Retina (tissue), 1 donor: ENCODE measurements around the gene TMEM101.
"Not testable (repeated sequence)": the region's sequence is repeated elsewhere in the genome, so short reads cannot be mapped to it uniquely, and the experiment has no call there.

Experiments used
- DNase-seq: peaks from one replicate; pipeline ENCODE4 v3.0.0-alpha.2; 2016

TMEM101 gene

GRCh38 chr17:44000141-44000860 is 14.5 kb downstream of the TMEM101 start:
- no peak for DNase-seq

- DNase-seq: no peak
Observed at GRCh38 chr17:43999024-43999423, 15.7 kb downstream of the TMEM101 start.

- no peak for DNase-seq
Observed at GRCh38 chr17:43998552-43998951, 16.2 kb downstream of the TMEM101 start.

GRCh38 chr17:43997180-43997579 is 17.6 kb downstream of the TMEM101 start:
- DNase-seq: not testable (repeated sequence)

GRCh38 chr17:43995150-43995471 is 19.7 kb downstream of the TMEM101 start:
- DNase-seq: no peak

GRCh38 chr17:43994272-43995149 is 20.3 kb downstream of the TMEM101 start:
- DNase-seq: peak; percentile 85

- DNase-seq: no peak
Observed at GRCh38 chr17:43992641-43993040, 22.1 kb downstream of the TMEM101 start.

GRCh38 chr17:43988301-43988700 is 26.5 kb downstream of the TMEM101 start:
- no peak for DNase-seq

- DNase-seq: no peak
Observed at GRCh38 chr17:43987131-43988021, 27.4 kb downstream of the TMEM101 start.

- no peak for DNase-seq
Observed at GRCh38 chr17:43986225-43986981, 28.4 kb downstream of the TMEM101 start.

- DNase-seq: no peak
Observed at GRCh38 chr17:43984521-43984920, 30.2 kb downstream of the TMEM101 start.

GRCh38 chr17:43983515-43984411 is 31.0 kb downstream of the TMEM101 start:
- DNase-seq: peak; percentile 86

GRCh38 chr17:43983196-43983514 is 31.6 kb downstream of the TMEM101 start:
- DNase-seq: no peak

GRCh38 chr17:43982171-43982570 is 32.6 kb downstream of the TMEM101 start:
- no peak for DNase-seq

GRCh38 chr17:43979671-43980070 is 35.1 kb downstream of the TMEM101 start:
- no peak for DNase-seq

GRCh38 chr17:43979011-43979410 is 35.8 kb downstream of the TMEM101 start:
- no peak for DNase-seq

- DNase-seq: no peak
Observed at GRCh38 chr17:43978078-43978477, 36.7 kb downstream of the TMEM101 start.

GRCh38 chr17:43976963-43977837 is 37.6 kb downstream of the TMEM101 start:
- peak; percentile 17 for DNase-seq

- DNase-seq: no peak
Observed at GRCh38 chr17:43975898-43976297, 38.9 kb downstream of the TMEM101 start.
